Measurements from ENCODE around the gene SYNGAP1.

The SYNGAP1 gene

GRCh38 chr6:33424855-33425667 lies 5.2 kb downstream of the SYNGAP1 start:
- no peak for DNase-seq

- DNase-seq, result peak; percentile 82
Measured at GRCh38 chr6:33425668-33426577, 6.1 kb downstream of the SYNGAP1 start.

GRCh38 chr6:33426590-33427511 lies 7.0 kb downstream of the SYNGAP1 start:
- no peak for DNase-seq

- DNase-seq, result peak; percentile 74
Measured at GRCh38 chr6:33427585-33428223, 7.8 kb downstream of the SYNGAP1 start.

GRCh38 chr6:33428224-33428965 lies 8.5 kb downstream of the SYNGAP1 start:
- peak; percentile 50 for DNase-seq

GRCh38 chr6:33428966-33429749 lies 9.3 kb downstream of the SYNGAP1 start:
- no peak for DNase-seq

GRCh38 chr6:33429750-33430052 lies 9.8 kb downstream of the SYNGAP1 start:
- no peak for DNase-seq

- no peak for DNase-seq
Measured at GRCh38 chr6:33430334-33430733, 10.5 kb downstream of the SYNGAP1 start.

GRCh38 chr6:33430991-33431879 lies 11.4 kb downstream of the SYNGAP1 start:
- peak; percentile 82 for DNase-seq

GRCh38 chr6:33431880-33432541 lies 12.1 kb downstream of the SYNGAP1 start:
- no peak for DNase-seq

- DNase-seq, result no peak
Measured at GRCh38 chr6:33432546-33432945, 12.7 kb downstream of the SYNGAP1 start.

GRCh38 chr6:33433001-33433543 lies 13.2 kb downstream of the SYNGAP1 start:
- no peak for DNase-seq

- DNase-seq, result no peak
Measured at GRCh38 chr6:33433544-33434191, 13.8 kb downstream of the SYNGAP1 start.

GRCh38 chr6:33434961-33435360 lies 15.1 kb downstream of the SYNGAP1 start:
- no peak for DNase-seq

GRCh38 chr6:33437666-33438065 lies 17.8 kb downstream of the SYNGAP1 start:
- DNase-seq, result no peak

- DNase-seq, result no peak
Measured at GRCh38 chr6:33438978-33439594, 19.2 kb downstream of the SYNGAP1 start.

GRCh38 chr6:33439956-33440648 lies 20.2 kb downstream of the SYNGAP1 start:
- no peak for DNase-seq
